HG03439 (cell line): Measurements from ENCODE around the gene CLSTN1.
"Not testable (repeated sequence)": the region's sequence is repeated elsewhere in the genome, so short reads cannot be mapped to it uniquely, and the experiment has no call there.

ENCODE experiments used
- ATAC-seq: cut with Tn5 transposase; IDR thresholded peaks from one replicate; pipeline ENCODE4 v1.9.1; 2021; ENCODE audit warnings: mild to moderate bottlenecking, moderate library complexity; ENCODE audit not compliant: unreplicated experiment

Gene CLSTN1

GRCh38 chr1:9801909-9802308 is 21.9 kb downstream of the CLSTN1 start:
- no peak for ATAC-seq

GRCh38 chr1:9798236-9799130 is 25.3 kb downstream of the CLSTN1 start:
- no peak for ATAC-seq

- no peak for ATAC-seq
Measured at GRCh38 chr1:9797049-9797448, 26.7 kb downstream of the CLSTN1 start.

GRCh38 chr1:9794081-9794480 is 29.7 kb downstream of the CLSTN1 start:
- ATAC-seq = no peak

GRCh38 chr1:9793291-9793690 is 30.5 kb downstream of the CLSTN1 start:
- no peak for ATAC-seq

GRCh38 chr1:9792156-9793042 is 31.4 kb downstream of the CLSTN1 start:
- no peak for ATAC-seq

- ATAC-seq = not testable (repeated sequence)
Measured at GRCh38 chr1:9789700-9790099, 34.1 kb downstream of the CLSTN1 start.

- peak; percentile 55 for ATAC-seq
Measured at GRCh38 chr1:9787702-9788101, 36.1 kb downstream of the CLSTN1 start.

- ATAC-seq = no peak
Measured at GRCh38 chr1:9785406-9785805, 38.4 kb downstream of the CLSTN1 start.

- ATAC-seq = no peak
Measured at GRCh38 chr1:9784508-9785133, 39.1 kb downstream of the CLSTN1 start.

- no peak for ATAC-seq
Measured at GRCh38 chr1:9782897-9783296, 40.9 kb downstream of the CLSTN1 start.

GRCh38 chr1:9782116-9782751 is 41.5 kb downstream of the CLSTN1 start:
- ATAC-seq = no peak

GRCh38 chr1:9780554-9781110 is 43.1 kb downstream of the CLSTN1 start:
- ATAC-seq = no peak

- ATAC-seq = no peak
Measured at GRCh38 chr1:9778905-9779304, 44.9 kb downstream of the CLSTN1 start.

GRCh38 chr1:9776685-9777084 is 47.1 kb downstream of the CLSTN1 start:
- no peak for ATAC-seq

GRCh38 chr1:9774712-9775679 is 48.8 kb downstream of the CLSTN1 start:
- ATAC-seq = no peak

- no peak for ATAC-seq
Measured at GRCh38 chr1:9770298-9770697, 53.5 kb downstream of the CLSTN1 start.

GRCh38 chr1:9768983-9769382 is 54.8 kb downstream of the CLSTN1 start:
- no peak for ATAC-seq

GRCh38 chr1:9767964-9768668 is 55.6 kb downstream of the CLSTN1 start:
- ATAC-seq = no peak
